ENCODE results near the gene RAB3IL1.
"Not testable (repeated sequence)": the region's sequence is repeated elsewhere in the genome, so short reads cannot be mapped to it uniquely, and the experiment has no call there.

Gene RAB3IL1

GRCh38 chr11:61893981-61894380 is 23.4 kb downstream of the RAB3IL1 start:
- Mint-ChIP-seq H3K4me3 (no peak overlapping the region), H3K27ac (peak overlapping the region; percentile 31), H3K27me3 (no peaks in the 10 kb centered on the region), H3K36me3 (ENCODE audit: low read depth) (no peaks in the 10 kb centered on the region), H3K4me1 (peaks cover 9% of the 10 kb centered on the region), H3K9me3 (no peaks in the 10 kb centered on the region)
- no peak for DNase-seq
- no peak for ATAC-seq

GRCh38 chr11:61892085-61892370 is 25.3 kb downstream of the RAB3IL1 start:
- Mint-ChIP-seq H3K36me3 (ENCODE audit: low read depth) (no peaks in the 10 kb centered on the region), H3K27me3 (no peaks in the 10 kb centered on the region), H3K27ac (no peak overlapping the region), H3K4me1 (peaks cover 9% of the 10 kb centered on the region), H3K9me3 (no peaks in the 10 kb centered on the region), H3K4me3 (peak overlapping the region; percentile 32)
- DNase-seq (peak; percentile 37), ATAC-seq (peak; percentile 23)

GRCh38 chr11:61891331-61892084 is 25.9 kb downstream of the RAB3IL1 start, which contains the start of gene FADS3:
Gene FADS3 (minus strand): TSS chr11:61891545. CDS start chr11:61891381, 164 bp downstream.
- ATAC-seq (peak; percentile 70), DNase-seq (peak; percentile 63)
- Mint-ChIP-seq H3K4me3 (peak within 1 kb of the TSS; percentile 74), H3K27me3 (no peaks in the 10 kb centered on the region), H3K27ac (no peak within 1 kb of the TSS), H3K9me3 (no peaks in the 10 kb centered on the region), H3K36me3 (ENCODE audit: low read depth) (no peaks in the 10 kb centered on the region), H3K4me1 (peaks cover 9% of the 10 kb centered on the region)

GRCh38 chr11:61890529-61891330 is 26.6 kb downstream of the RAB3IL1 start:
- DNase-seq (peak; percentile 51), ATAC-seq (peak; percentile 48)
- Mint-ChIP-seq H3K27ac (no peak overlapping the region), H3K36me3 (ENCODE audit: low read depth) (no peaks in the 10 kb centered on the region), H3K27me3 (no peaks in the 10 kb centered on the region), H3K9me3 (no peaks in the 10 kb centered on the region), H3K4me3 (peak overlapping the region; percentile 74), H3K4me1 (peaks cover 9% of the 10 kb centered on the region)

GRCh38 chr11:61889831-61890230 is 27.5 kb downstream of the RAB3IL1 start:
- DNase-seq, result no peak
- Mint-ChIP-seq H3K9me3 (no peaks in the 10 kb centered on the region), H3K36me3 (ENCODE audit: low read depth) (no peaks in the 10 kb centered on the region), H3K27ac (no peak overlapping the region), H3K4me3 (peak overlapping the region; percentile 24), H3K4me1 (peaks cover 9% of the 10 kb centered on the region), H3K27me3 (no peaks in the 10 kb centered on the region)
- ATAC-seq, result no peak

GRCh38 chr11:61888590-61888989 is 28.8 kb downstream of the RAB3IL1 start:
- no peaks in the 10 kb centered on the region for H3K36me3 Mint-ChIP-seq (ENCODE audit: low read depth)
- no peaks in the 10 kb centered on the region for H3K27me3 Mint-ChIP-seq
- peaks cover 6% of the 10 kb centered on the region for H3K4me1 Mint-ChIP-seq
- no peak overlapping the region for H3K4me3 Mint-ChIP-seq
- DNase-seq (no peak), ATAC-seq (no peak)
- H3K27ac Mint-ChIP-seq, result no peak overlapping the region
- no peaks in the 10 kb centered on the region for H3K9me3 Mint-ChIP-seq

GRCh38 chr11:61887839-61888494 is 29.4 kb downstream of the RAB3IL1 start:
- Mint-ChIP-seq H3K27me3 (no peaks in the 10 kb centered on the region), H3K9me3 (no peaks in the 10 kb centered on the region), H3K36me3 (ENCODE audit: low read depth) (no peaks in the 10 kb centered on the region), H3K4me1 (peaks cover 6% of the 10 kb centered on the region), H3K4me3 (no peak overlapping the region), H3K27ac (no peak overlapping the region)
- ATAC-seq (no peak), DNase-seq (no peak)

GRCh38 chr11:61886643-61887042 is 30.7 kb downstream of the RAB3IL1 start:
- no peak overlapping the region for H3K27ac Mint-ChIP-seq
- H3K4me1 Mint-ChIP-seq, result peaks cover 6% of the 10 kb centered on the region
- no peaks in the 10 kb centered on the region for H3K9me3 Mint-ChIP-seq
- H3K36me3 Mint-ChIP-seq (ENCODE audit: low read depth), result no peaks in the 10 kb centered on the region
- H3K4me3 Mint-ChIP-seq, result no peak overlapping the region
- no peaks in the 10 kb centered on the region for H3K27me3 Mint-ChIP-seq
- ATAC-seq (no peak), DNase-seq (no peak)

- no peaks in the 10 kb centered on the region for H3K36me3 Mint-ChIP-seq (ENCODE audit: low read depth)
- DNase-seq (no peak), ATAC-seq (no peak)
- H3K4me1 Mint-ChIP-seq, result peaks cover 9% of the 10 kb centered on the region
- no peaks in the 10 kb centered on the region for H3K9me3 Mint-ChIP-seq
- H3K4me3 Mint-ChIP-seq, result no peak overlapping the region
- no peaks in the 10 kb centered on the region for H3K27me3 Mint-ChIP-seq
- H3K27ac Mint-ChIP-seq, result no peak overlapping the region
Measured at GRCh38 chr11:61885784-61886580, 31.4 kb downstream of the RAB3IL1 start.

GRCh38 chr11:61885166-61885778 is 32.1 kb downstream of the RAB3IL1 start:
- Mint-ChIP-seq H3K9me3 (no peaks in the 10 kb centered on the region), H3K27me3 (no peaks in the 10 kb centered on the region), H3K4me1 (peaks cover 6% of the 10 kb centered on the region), H3K27ac (no peak overlapping the region), H3K4me3 (no peak overlapping the region), H3K36me3 (ENCODE audit: low read depth) (no peaks in the 10 kb centered on the region)
- DNase-seq (no peak), ATAC-seq (no peak)

- no peak overlapping the region for H3K27ac Mint-ChIP-seq
- peaks cover 7% of the 10 kb centered on the region for H3K4me1 Mint-ChIP-seq
- H3K9me3 Mint-ChIP-seq, result no peaks in the 10 kb centered on the region
- no peak overlapping the region for H3K4me3 Mint-ChIP-seq
- no peak for ATAC-seq
- no peaks in the 10 kb centered on the region for H3K36me3 Mint-ChIP-seq (ENCODE audit: low read depth)
- no peaks in the 10 kb centered on the region for H3K27me3 Mint-ChIP-seq
- DNase-seq, result no peak
Measured at GRCh38 chr11:61883947-61884346, 33.4 kb downstream of the RAB3IL1 start.

GRCh38 chr11:61883327-61883726 is 34.0 kb downstream of the RAB3IL1 start:
- Mint-ChIP-seq H3K27me3 (no peaks in the 10 kb centered on the region), H3K4me1 (peaks cover 7% of the 10 kb centered on the region), H3K27ac (no peak overlapping the region), H3K9me3 (no peaks in the 10 kb centered on the region), H3K36me3 (ENCODE audit: low read depth) (no peaks in the 10 kb centered on the region), H3K4me3 (no peak overlapping the region)
- ATAC-seq, result no peak
- no peak for DNase-seq

GRCh38 chr11:61882879-61883278 is 34.5 kb downstream of the RAB3IL1 start:
- no peaks in the 10 kb centered on the region for H3K9me3 Mint-ChIP-seq
- ATAC-seq, result no peak
- no peaks in the 10 kb centered on the region for H3K27me3 Mint-ChIP-seq
- peaks cover 7% of the 10 kb centered on the region for H3K4me1 Mint-ChIP-seq
- no peak for DNase-seq
- no peak overlapping the region for H3K27ac Mint-ChIP-seq
- no peak overlapping the region for H3K4me3 Mint-ChIP-seq
- H3K36me3 Mint-ChIP-seq (ENCODE audit: low read depth), result no peaks in the 10 kb centered on the region

GRCh38 chr11:61882267-61882666 is 35.1 kb downstream of the RAB3IL1 start:
- not testable (repeated sequence) for DNase-seq; H3K4me3 Mint-ChIP-seq; H3K27ac Mint-ChIP-seq; H3K4me1 Mint-ChIP-seq; ATAC-seq; H3K27me3 Mint-ChIP-seq; H3K9me3 Mint-ChIP-seq; H3K36me3 Mint-ChIP-seq (ENCODE audit: low read depth)

Data from activated naive CD8-positive, alpha-beta T cell treated with anti-CD3 and anti-CD28 coated beads, Interleukin-2, amount 50 U/mL, for 24 hours (primary cell).